Neural cell (in vitro differentiated cells): Measurements from ENCODE around the gene F5. TPM values are rescaled to one million over a fixed set of nuclear protein-coding genes. Genes with fewer than 3 reads are reported as not detected.

Source experiments
- H2AFZ ChIP-seq: fragments of 200-600, 300-800 bp; sonication (generic), shearing (Covaris generic); 2 replicates; pipeline ENCODE4 v1.6.0; 2014; ENCODE audit warnings: low read depth, mild to moderate bottlenecking, antibody characterized with exemption, low read length, moderate library complexity
- H3F3A ChIP-seq: fragments of 200-600 bp; shearing (Covaris generic); 2 replicates; pipeline ENCODE4 v1.6.1; 2016; ENCODE audit warnings: mild to moderate bottlenecking, moderate library complexity, mixed read lengths, antibody characterized with exemption, low read length; ENCODE audit not compliant: insufficient read depth, poor library complexity, severe bottlenecking
- H3K27ac ChIP-seq: fragments of 200-600, 300-800 bp; sonication (generic), shearing (Covaris generic); 2 replicates; pipeline ENCODE4 v1.5.1; 2014; ENCODE audit warnings: mild to moderate bottlenecking, low read length, moderate library complexity
- H3K27me3 ChIP-seq: fragments of 300-800, 200-600 bp; sonication (generic), shearing (Covaris generic); 2 replicates; pipeline ENCODE4 v1.6.0; 2014; ENCODE audit warnings: mild to moderate bottlenecking, low read depth, low read length, moderate library complexity; ENCODE audit not compliant: insufficient read depth
- H3K36me3 ChIP-seq: fragments of 300-800, 200-600 bp; sonication (generic), shearing (Covaris generic); 2 replicates; pipeline ENCODE4 v1.5.1; 2014; ENCODE audit warnings: mild to moderate bottlenecking, antibody characterized with exemption, low read length, moderate library complexity; ENCODE audit not compliant: insufficient read depth
- H3K4me2 ChIP-seq: fragments of 300-800, 200-600 bp; sonication (generic), shearing (Covaris generic); 2 replicates; pipeline ENCODE4 v1.6.0; 2014; ENCODE audit warnings: mild to moderate bottlenecking, low read length
- H3K4me3 ChIP-seq: fragments of 300-800, 200-600 bp; sonication (generic), shearing (Covaris generic); 2 replicates; pipeline ENCODE4 v1.5.1; 2014; ENCODE audit warnings: mild to moderate bottlenecking, low read length, moderate library complexity
- H3K79me2 ChIP-seq: fragments of 200-600 bp; shearing (Covaris generic); replicated peaks from 2 replicates; pipeline ENCODE4 v1.6.0; 2014; ENCODE audit warnings: mild to moderate bottlenecking, low read length, moderate library complexity; ENCODE audit not compliant: insufficient read depth
- H3K9ac ChIP-seq: fragments of 300-800, 200-600 bp; sonication (generic), shearing (Covaris generic); 2 replicates; pipeline ENCODE4 v1.6.1; 2016; ENCODE audit warnings: mild to moderate bottlenecking, low read length, mixed read lengths
- H3K9me2 ChIP-seq: fragments of 200-600 bp; shearing (Covaris generic); 2 replicates; pipeline ENCODE4 v1.6.1; 2016; ENCODE audit warnings: mild to moderate bottlenecking, low read length, mixed read lengths; ENCODE audit not compliant: insufficient read depth
- H3K9me3 ChIP-seq: fragments of 200-600, 300-800 bp; sonication (generic), shearing (Covaris generic); 2 replicates; pipeline ENCODE4 v1.6.1; 2016; ENCODE audit warnings: mild to moderate bottlenecking, mixed run types, low read length, moderate library complexity, mixed read lengths
- H4K20me1 ChIP-seq: fragments of 200-600 bp; shearing (Covaris generic); 2 replicates; pipeline ENCODE4 v1.6.1; 2016; ENCODE audit warnings: mild to moderate bottlenecking, mixed run types; ENCODE audit not compliant: insufficient read depth
- EP300 ChIP-seq: fragments of 450-650 bp; conservative IDR thresholded peaks from 2 replicates; pipeline ENCODE4 v1.6.1; 2014; ENCODE audit warnings: antibody characterized with exemption, mild to moderate bottlenecking, moderate library complexity; ENCODE audit not compliant: poor library complexity, severe bottlenecking
- EZH2 ChIP-seq: fragments of 200-600, 300-800 bp; shearing (Covaris generic), sonication (generic); IDR thresholded peaks from 2 replicates; pipeline ENCODE4 v1.6.1; 2014; ENCODE audit warnings: antibody characterized with exemption, low read length, borderline replicate concordance, mild to moderate bottlenecking; ENCODE audit not compliant: insufficient read depth, poor library complexity, severe bottlenecking
- MXI1 ChIP-seq: fragments of 450-650 bp; conservative IDR thresholded peaks from 2 replicates; pipeline ENCODE4 v1.6.1; 2014; ENCODE audit warnings: antibody characterized with exemption, mild to moderate bottlenecking; ENCODE audit not compliant: poor library complexity, severe bottlenecking
- POLR2AphosphoS5 ChIP-seq: IDR thresholded peaks from 2 replicates; pipeline ENCODE4 v1.6.1; 2012
- RAD21 ChIP-seq: fragments of 450-650 bp; conservative IDR thresholded peaks from 2 replicates; pipeline ENCODE4 v1.6.1; 2014; ENCODE audit warnings: antibody characterized with exemption, mild to moderate bottlenecking, moderate library complexity
- REST ChIP-seq: IDR thresholded peaks from 2 replicates; pipeline ENCODE4 v1.6.1; 2012; ENCODE audit warnings: borderline replicate concordance
- SMC3 ChIP-seq: fragments of 450-650 bp; conservative IDR thresholded peaks from 2 replicates; pipeline ENCODE4 v1.6.1; 2014; ENCODE audit warnings: antibody characterized with exemption, mild to moderate bottlenecking, moderate library complexity; ENCODE audit not compliant: poor library complexity
- TAF1 ChIP-seq: IDR thresholded peaks from 2 replicates; pipeline ENCODE4 v1.6.1; 2012; ENCODE audit warnings: low read depth
- polyA plus RNA-seq: library from polyadenylated mRNA; depleted of rRNA; stranded (reverse); fragments of >200 nt; gene quantifications from 2 replicates; pipeline ENCODE4 v1.2.3, GENCODE V29; 2014
- TF ChIP-seq, protein P1 (sequence below): fragments of 450-650 bp; IDR thresholded peaks from 2 replicates; pipeline ENCODE4 v1.5.1; 2014; ENCODE audit warnings: antibody characterized with exemption, mild to moderate bottlenecking, moderate library complexity; ENCODE audit not compliant: poor library complexity, severe bottlenecking

The F5 gene
- polyA plus RNA-seq, 1 donor from 2014 or later: not detected

- Histone ChIP-seq H3K79me2 (no peaks in the 10 kb centered on the region), H3F3A (no peaks in the 10 kb centered on the region), H3K9me3 (no peaks in the 10 kb centered on the region), H3K4me2 (no peak overlapping the region), H3K9ac (no peak overlapping the region), H3K27me3 (no peaks in the 10 kb centered on the region), H3K36me3 (no peaks in the 10 kb centered on the region), H2AFZ (no peak overlapping the region), H3K4me3 (no peak overlapping the region), H3K9me2 (no peaks in the 10 kb centered on the region), H3K27ac (no peak overlapping the region), H4K20me1 (no peaks in the 10 kb centered on the region)
- no peak for TF ChIP-seq SMC3
- TF ChIP-seq MXI1: no peak
Measured at GRCh38 chr1:169495046-169495775, 91.1 kb downstream of the F5 start.

DNA sequence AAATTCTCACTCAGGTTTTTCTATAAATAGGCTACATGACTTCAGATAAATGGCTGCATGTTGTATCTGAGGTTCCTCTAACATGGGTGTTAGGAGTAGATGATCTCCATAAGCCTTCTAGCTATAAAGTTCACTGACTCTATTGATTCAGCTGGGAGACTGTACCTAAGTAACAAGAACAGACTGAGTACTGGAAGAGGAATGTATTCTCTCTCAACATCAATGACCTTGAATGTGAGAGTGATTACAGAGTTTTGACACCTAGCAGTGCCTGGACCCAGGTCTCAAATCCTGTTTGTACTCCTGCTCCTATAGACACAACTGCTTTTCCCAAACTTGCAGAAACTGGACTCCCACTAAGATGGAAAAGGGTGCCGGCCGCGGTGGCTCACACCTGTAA is 91.9 kb downstream of the F5 start:
- Histone ChIP-seq H3K4me2 (no peak overlapping the region), H4K20me1 (no peaks in the 10 kb centered on the region), H3K36me3 (no peaks in the 10 kb centered on the region), H3K27ac (no peak overlapping the region), H3K4me3 (no peak overlapping the region), H3K9me3 (no peaks in the 10 kb centered on the region), H3K27me3 (no peaks in the 10 kb centered on the region), H2AFZ (no peak overlapping the region), H3K9me2 (no peaks in the 10 kb centered on the region), H3F3A (no peaks in the 10 kb centered on the region), H3K9ac (no peak overlapping the region), H3K79me2 (no peaks in the 10 kb centered on the region)
- TF ChIP-seq RAD21 (no peak), MXI1 (no peak), EZH2 (no peak), EP300 (no peak), REST (no peak), TAF1 (no peak), POLR2AphosphoS5 (no peak), SMC3 (no peak)
- TF ChIP-seq, protein P1, sequence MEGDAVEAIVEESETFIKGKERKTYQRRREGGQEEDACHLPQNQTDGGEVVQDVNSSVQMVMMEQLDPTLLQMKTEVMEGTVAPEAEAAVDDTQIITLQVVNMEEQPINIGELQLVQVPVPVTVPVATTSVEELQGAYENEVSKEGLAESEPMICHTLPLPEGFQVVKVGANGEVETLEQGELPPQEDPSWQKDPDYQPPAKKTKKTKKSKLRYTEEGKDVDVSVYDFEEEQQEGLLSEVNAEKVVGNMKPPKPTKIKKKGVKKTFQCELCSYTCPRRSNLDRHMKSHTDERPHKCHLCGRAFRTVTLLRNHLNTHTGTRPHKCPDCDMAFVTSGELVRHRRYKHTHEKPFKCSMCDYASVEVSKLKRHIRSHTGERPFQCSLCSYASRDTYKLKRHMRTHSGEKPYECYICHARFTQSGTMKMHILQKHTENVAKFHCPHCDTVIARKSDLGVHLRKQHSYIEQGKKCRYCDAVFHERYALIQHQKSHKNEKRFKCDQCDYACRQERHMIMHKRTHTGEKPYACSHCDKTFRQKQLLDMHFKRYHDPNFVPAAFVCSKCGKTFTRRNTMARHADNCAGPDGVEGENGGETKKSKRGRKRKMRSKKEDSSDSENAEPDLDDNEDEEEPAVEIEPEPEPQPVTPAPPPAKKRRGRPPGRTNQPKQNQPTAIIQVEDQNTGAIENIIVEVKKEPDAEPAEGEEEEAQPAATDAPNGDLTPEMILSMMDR: no peak

GRCh38 chr1:169493251-169493650 is 93.0 kb downstream of the F5 start:
- Histone ChIP-seq H3K79me2 (no peaks in the 10 kb centered on the region), H3K9me2 (no peaks in the 10 kb centered on the region), H4K20me1 (no peaks in the 10 kb centered on the region), H3K27ac (no peak overlapping the region), H3F3A (no peaks in the 10 kb centered on the region), H3K9me3 (no peaks in the 10 kb centered on the region), H3K27me3 (no peaks in the 10 kb centered on the region), H3K9ac (no peak overlapping the region), H3K4me2 (no peak overlapping the region), H3K36me3 (no peaks in the 10 kb centered on the region), H3K4me3 (no peak overlapping the region), H2AFZ (no peak overlapping the region)
- TF ChIP-seq RAD21 (no peak), POLR2AphosphoS5 (no peak), REST (no peak), MXI1 (no peak), EZH2 (no peak), TAF1 (no peak), SMC3 (no peak), EP300 (no peak)
- TF ChIP-seq, protein P1: no peak
